LNCAP (cell line): Measurements from ENCODE around the gene CBX6.

ENCODE experiments used
- CTCF ChIP-seq: fragments of 450-650 bp; IDR thresholded peaks from 2 replicates; pipeline ENCODE4 v1.5.1; 2017; ENCODE audit warnings: mild to moderate bottlenecking

Gene CBX6

GRCh38 chr22:38844315-38845003 lies 27.6 kb downstream of the CBX6 start:
- no peak for TF ChIP-seq CTCF

GRCh38 chr22:38843657-38844314 lies 28.2 kb downstream of the CBX6 start, which contains the start of gene NPTXR:
Gene NPTXR, minus strand, starts transcription at chr22:38844028.
- no peak for TF ChIP-seq CTCF

GRCh38 chr22:38843201-38843656 lies 28.8 kb downstream of the CBX6 start:
- TF ChIP-seq CTCF = peak; percentile 44

- TF ChIP-seq CTCF = no peak
Observed at GRCh38 chr22:38842512-38843200, 29.4 kb downstream of the CBX6 start.

GRCh38 chr22:38841635-38842034 lies 30.4 kb downstream of the CBX6 start:
- no peak for TF ChIP-seq CTCF

- TF ChIP-seq CTCF = no peak
Observed at GRCh38 chr22:38841211-38841610, 30.8 kb downstream of the CBX6 start.

GRCh38 chr22:38840129-38840528 lies 31.9 kb downstream of the CBX6 start:
- TF ChIP-seq CTCF = no peak
